Activated CD8-positive, alpha-beta memory T cell treated with anti-CD3 and anti-CD28 coated beads for 4 hours (primary cell): ENCODE data around the gene FANCD2.
"Not testable (repeated sequence)": the region's sequence is repeated elsewhere in the genome, so short reads cannot be mapped to it uniquely, and the experiment has no call there.

Source experiments
- DNase-seq, 2 donors: peaks; one replicate each; pipeline ENCODE4 v3.0.0-alpha.2; 2020; ENCODE audit warnings: low read depth in 2 of 2

The FANCD2 gene

DNA sequence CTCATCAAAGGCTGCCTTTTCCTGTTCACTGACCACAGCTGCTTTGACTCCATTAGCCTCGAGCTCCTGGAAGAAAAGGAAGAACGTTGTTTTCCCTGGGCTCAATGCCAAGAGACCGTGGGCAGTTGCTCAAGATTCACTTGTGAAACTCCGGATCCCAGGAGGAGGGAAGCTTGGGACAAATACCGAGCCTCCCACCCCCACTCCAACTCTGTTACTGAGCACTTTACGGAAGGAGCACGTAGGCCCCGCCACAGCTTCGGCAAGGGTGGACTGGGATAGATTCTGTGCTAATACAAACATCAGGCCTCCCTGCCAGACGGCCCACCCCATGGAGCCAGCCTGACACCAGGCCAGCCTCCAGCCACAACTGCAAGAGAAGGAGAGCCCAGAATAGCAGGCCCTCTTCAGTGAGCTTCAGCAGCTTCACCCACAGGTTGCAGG is 10.8 kb upstream of the FANCD2 start:
- no peak for DNase-seq

GRCh38 chr3:10017636-10018292 is 8.5 kb upstream of the FANCD2 start:
- DNase-seq, result no peak

DNA sequence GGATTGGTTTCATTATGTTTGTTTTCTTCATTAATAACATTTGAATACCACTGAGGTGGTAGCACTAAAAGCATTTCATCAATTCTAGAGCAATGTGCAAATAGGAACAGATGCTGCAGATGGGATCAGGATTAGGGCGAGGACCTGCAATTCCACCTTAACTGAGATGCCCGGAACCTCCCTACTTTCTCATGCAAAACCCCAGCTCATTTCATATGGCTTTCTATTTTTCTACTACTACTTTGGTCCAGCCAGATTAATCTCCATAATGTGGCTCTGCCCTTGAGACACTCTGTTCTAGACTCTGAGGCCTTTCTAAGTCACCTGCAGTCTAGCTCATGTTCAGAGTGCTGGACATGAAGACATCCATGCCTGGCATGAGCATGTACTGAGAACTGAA is 7.4 kb upstream of the FANCD2 start:
- not testable (repeated sequence) for DNase-seq

DNA sequence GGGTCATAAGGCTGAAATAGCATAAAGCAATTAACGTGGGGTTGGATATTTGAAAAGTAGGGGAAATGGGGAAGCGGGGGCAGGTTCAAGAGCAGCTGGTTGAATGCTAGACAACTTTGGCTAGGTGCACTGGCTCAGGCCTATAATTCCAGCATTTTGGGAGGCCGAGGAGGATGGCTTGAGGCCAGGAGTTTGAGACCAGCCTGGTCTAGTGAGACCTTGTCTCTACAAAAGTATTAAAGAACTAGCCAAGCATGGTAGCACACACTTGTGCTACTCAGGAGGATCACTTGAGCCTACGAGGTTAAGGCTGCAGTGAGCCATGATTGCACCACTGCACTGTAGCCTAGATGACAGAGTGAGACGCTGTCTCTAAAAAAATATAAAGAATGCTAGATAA is 6.9 kb upstream of the FANCD2 start:
- DNase-seq, result no peak

DNA sequence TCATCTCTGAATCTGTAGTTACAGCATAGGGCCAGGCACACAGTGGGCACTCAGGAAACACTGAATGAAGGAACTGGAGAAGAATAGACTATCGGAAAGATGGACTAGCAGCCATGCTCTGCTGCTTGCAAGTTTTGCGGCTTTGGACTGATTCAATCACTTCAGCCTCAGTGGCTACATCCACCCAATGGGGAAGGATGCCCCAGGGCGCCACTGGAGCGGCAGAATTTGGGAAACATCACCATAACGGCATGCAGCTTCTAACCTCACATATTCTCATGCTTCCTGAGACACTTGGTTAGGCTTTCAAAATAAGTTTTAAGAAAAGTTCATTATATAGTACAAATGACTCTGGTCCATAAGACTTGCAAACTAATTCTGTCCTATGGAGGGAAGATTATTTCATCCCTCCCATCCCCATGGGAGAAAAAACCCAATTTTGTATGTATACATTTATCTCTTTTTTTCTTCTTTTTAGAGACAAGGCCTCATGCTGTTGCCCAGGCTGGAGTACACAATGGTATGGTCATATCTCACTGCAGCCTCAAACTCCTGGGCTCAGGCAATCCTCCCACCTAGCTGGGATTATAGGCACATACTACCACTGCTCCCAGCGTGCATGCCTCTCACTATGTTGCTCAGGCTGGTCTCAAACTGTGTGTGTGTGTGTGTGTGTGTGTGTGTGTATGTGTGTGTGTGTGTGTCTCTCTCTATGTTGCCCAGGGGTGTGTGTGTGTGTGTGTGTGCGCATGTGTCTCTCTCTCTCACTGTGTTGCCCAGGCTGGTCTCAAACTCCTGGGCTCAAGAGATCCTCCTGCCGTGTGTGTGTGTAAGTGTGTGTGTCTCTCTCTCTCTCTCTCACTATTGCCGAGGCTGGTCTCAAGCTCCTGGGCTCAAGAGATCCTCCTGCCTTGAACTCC is 4.1 kb upstream of the FANCD2 start:
- DNase-seq, result no peak

- no peak for DNase-seq
Observed at GRCh38 chr3:10023587-10024310, 2.5 kb upstream of the FANCD2 start.

DNA sequence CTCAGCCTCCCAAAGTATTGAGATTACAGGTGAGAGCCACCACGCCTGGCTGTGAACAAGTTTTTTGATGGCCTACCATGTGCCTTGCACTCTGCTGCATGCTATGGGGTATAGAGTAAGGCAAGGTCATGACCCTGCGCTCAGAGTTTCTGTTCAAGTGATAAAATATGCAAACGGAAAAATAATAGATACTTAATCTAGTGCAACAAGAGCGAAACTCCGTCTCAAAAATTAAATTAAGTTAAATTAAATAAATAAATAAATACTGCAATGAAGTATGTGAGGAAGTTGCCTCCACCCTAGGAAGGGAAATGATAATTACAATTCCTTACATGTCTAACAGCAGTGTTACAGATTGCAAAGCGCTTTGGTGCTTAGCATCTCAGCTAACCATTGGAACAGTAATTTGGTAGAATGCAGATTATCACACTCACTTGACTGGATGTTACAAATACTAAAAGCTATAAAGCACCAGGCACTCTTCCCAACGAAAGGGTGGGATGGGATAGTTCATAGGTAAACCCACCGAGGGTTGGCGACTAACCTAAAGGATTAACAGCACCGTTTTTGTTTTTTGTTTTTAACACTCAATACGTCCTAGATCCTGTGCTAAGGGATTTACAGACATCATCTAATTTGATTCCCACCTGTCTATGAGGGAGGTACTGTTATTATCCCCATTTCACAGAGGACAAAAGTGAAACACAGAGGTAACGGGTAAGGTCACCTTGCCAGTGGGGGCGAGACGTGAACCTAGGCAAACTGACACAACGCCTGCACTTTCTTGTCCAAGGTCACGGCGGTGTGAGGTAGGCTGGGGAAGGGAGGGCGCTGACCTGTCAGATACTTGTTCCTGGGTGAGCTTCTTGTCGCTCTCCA is 793 bp upstream of the FANCD2 start:
- DNase-seq, result no peak

DNA sequence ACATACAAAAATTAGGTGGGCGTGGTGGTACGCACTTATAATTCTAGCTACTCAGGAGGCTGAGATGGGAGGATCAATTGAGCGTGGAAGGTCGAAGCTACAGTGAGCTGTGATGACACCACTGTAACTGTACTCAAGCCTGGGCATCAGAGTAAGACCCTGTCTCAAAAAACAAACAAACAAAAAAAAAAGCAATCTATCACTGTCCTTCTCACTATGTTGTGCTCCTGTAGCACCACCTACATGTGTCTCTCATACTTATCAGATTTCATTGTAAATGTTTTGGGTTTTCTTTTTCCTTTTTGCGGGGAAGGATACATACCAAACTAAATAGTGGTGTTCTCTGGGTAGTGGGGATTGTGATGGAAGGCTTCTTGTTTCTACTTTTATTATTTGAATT is 14.8 kb downstream of the FANCD2 start:
- no peak for DNase-seq

DNA sequence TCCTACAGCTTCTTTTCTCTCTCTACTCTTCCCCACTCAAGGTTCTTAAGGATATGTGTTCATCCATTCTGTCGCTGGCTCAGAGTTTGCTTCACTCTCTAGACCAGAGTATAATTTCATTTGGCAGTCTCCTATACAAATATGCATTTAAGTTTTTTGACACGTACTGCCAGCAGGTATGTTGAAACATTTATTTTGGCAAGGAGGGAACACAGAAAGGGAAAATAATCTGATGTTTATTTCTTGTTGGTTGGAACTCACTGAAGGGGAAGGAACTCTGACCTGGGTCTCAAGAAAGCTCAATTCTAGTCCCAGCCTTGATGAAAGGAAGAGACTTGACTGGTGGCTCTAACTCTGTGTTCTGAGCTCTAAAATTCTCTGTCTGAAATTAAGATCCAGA is 21.6 kb downstream of the FANCD2 start:
- no peak for DNase-seq

DNA sequence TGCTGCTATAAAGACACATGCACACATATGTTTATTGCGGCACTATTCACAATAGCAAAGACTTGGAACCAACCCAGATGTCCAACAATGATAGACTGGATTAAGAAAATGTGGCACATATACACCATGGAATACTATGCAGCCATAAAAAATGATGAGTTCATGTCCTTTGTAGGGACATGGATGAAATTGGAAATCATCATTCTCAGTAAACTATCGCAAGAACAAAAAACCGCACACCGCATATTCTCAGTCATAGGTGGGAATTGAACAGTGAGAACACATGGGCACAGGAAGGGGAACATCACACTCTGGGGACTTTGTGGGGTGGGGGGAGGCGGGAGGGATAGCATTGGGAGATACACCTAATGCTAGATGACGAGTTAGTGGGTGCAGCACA is 26.8 kb downstream of the FANCD2 start:
- not testable (repeated sequence) for DNase-seq

DNA sequence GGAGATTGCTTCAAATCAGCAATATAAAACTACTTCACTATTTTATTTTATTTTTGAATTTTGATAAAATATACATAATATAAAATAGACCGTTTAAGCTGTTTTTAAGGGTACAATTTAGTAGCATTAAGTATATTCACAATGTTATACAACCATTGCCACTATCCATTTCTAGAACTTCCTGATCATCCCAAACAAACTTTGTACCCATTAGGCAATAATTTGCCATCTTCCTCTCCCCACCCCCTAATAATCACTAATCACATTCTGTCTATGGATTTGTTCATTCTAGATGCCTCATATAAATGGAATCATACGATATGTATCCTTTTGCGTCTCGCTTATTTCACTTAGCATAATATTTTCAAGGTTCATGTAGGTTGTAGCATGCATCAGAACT is 28.9 kb downstream of the FANCD2 start:
- no peak for DNase-seq

- not testable (repeated sequence) for DNase-seq
Observed at GRCh38 chr3:10070077-10070476, 43.8 kb downstream of the FANCD2 start.

GRCh38 chr3:10074666-10075065 is 48.4 kb downstream of the FANCD2 start:
- DNase-seq, result no peak

GRCh38 chr3:10081871-10082270 is 55.6 kb downstream of the FANCD2 start:
- no peak for DNase-seq

DNA sequence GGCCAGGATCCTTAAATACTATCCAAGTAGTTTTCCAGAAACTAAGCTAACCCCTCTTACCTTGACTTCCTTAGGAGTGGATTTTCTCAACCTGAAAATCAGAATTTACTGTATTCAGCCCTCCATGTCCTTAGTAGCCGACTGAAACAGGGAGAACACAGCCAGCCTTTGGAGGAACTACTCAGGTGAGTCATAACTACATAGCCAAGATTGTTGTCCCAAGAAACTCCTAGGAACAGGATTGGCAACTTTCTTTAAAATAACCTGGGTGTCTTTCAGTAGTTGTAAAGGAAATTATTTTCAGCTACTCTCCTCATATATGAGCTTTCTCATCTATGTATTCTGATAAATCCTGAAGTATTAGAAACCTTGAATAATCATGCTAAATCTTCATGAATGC is 59.5 kb downstream of the FANCD2 start:
- DNase-seq, result no peak

DNA sequence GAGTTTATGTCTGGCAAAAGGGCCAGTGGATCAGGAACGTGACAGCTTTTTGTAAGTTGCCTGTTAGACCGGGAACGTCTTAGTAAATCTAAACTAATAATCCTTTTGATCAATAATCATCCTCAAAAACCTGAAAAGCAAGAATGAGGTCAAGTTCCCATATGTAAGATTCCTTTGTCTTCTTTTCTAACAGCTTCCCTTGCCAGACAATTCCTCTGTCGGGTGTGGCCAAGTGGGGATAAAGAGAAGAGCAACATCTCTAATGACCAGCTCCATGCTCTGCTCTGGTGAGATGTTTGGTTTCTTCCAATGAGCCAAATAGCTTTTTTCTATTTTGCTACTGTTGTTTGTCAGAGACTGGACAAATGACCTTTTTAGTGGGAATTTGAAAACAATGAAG is 62.0 kb downstream of the FANCD2 start:
- DNase-seq, result no peak

GRCh38 chr3:10090179-10090578 is 63.9 kb downstream of the FANCD2 start:
- DNase-seq, result no peak

DNA sequence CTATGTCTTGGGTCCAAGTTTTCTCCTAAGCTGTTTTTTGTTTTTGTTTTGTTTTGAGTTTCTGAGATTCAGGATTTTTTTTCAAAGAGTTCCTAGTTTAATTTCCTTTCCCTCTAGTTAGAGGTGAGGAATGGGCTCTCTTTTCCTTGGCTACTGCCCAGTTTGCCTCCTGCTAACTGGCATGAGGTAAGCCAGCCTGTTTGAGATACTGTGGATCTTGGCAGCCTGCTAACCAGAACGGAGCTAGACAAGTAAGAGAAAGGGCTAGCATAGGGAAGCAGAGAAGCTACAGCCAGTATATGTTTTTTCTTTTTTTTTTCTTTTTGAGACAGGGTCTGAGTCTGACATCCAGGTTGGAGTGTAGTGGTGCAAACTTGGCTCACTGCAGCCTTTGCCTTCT is 64.5 kb downstream of the FANCD2 start:
- DNase-seq, result not testable (repeated sequence)

GRCh38 chr3:10091387-10091786 is 65.2 kb downstream of the FANCD2 start:
- not testable (repeated sequence) for DNase-seq

- DNase-seq, result no peak
Observed at GRCh38 chr3:10093678-10094077, 67.4 kb downstream of the FANCD2 start.

DNA sequence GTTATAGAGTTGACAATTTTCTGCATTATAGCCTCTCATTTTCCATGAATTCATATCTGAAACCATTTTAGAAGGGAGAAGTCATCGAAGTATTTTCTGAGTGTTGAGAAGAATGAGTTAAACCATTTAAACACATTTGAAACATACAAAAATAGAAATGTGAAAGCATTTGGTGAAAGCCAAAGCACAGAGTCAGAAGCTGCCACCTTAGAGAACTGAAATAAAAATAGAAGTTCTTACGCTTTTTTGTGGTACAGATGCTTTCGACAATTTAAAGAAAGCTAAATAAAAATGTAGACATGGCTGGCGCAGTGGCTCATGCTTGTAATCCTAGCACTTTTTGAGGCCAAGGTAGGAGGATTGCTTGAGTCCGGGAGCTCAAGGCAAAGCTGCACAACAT is 72.8 kb downstream of the FANCD2 start:
- DNase-seq, result no peak
